ENCODE results near the gene TOGARAM2. TPM values are rescaled to one million over a fixed set of nuclear protein-coding genes. Genes with fewer than 3 reads are reported as not detected.

TOGARAM2 gene
- total and polyA plus RNA-seq, 2 of the 8 experiments (the other 6 are each of a cell fraction or from before 2014, with no cell fraction given), result 0.42 to 1.4 TPM

DNA sequence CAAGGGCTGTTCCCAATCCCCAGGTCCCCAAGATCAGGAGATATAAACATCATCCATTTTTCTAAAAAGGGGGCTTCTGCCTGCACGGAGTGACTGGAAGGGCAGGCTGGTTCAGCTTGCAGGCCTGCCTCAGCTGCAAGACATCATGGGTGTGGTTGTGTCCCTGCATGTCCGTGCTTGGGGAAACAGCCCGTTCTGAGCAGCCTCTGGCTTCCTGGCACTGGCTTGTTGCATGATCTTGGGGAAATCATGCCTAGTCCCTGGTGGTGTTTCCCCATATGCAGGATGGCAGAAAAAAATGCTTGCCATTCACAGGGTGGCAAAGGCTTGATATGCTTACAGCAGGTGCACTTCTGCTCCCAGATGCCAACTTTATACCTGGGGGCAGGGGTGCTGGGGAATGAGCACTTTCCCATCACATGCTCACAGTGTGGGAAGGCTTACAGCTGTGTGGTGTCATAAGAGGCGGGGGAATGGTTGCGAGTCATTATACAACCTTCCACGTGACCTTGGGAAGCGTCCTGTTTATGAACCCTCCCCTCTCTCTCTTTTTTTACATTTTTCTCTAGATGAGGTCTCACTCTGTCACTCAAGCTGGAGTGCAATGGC lies 86.0 kb downstream of the TOGARAM2 start (continued):
- TF ChIP-seq, protein P1, sequence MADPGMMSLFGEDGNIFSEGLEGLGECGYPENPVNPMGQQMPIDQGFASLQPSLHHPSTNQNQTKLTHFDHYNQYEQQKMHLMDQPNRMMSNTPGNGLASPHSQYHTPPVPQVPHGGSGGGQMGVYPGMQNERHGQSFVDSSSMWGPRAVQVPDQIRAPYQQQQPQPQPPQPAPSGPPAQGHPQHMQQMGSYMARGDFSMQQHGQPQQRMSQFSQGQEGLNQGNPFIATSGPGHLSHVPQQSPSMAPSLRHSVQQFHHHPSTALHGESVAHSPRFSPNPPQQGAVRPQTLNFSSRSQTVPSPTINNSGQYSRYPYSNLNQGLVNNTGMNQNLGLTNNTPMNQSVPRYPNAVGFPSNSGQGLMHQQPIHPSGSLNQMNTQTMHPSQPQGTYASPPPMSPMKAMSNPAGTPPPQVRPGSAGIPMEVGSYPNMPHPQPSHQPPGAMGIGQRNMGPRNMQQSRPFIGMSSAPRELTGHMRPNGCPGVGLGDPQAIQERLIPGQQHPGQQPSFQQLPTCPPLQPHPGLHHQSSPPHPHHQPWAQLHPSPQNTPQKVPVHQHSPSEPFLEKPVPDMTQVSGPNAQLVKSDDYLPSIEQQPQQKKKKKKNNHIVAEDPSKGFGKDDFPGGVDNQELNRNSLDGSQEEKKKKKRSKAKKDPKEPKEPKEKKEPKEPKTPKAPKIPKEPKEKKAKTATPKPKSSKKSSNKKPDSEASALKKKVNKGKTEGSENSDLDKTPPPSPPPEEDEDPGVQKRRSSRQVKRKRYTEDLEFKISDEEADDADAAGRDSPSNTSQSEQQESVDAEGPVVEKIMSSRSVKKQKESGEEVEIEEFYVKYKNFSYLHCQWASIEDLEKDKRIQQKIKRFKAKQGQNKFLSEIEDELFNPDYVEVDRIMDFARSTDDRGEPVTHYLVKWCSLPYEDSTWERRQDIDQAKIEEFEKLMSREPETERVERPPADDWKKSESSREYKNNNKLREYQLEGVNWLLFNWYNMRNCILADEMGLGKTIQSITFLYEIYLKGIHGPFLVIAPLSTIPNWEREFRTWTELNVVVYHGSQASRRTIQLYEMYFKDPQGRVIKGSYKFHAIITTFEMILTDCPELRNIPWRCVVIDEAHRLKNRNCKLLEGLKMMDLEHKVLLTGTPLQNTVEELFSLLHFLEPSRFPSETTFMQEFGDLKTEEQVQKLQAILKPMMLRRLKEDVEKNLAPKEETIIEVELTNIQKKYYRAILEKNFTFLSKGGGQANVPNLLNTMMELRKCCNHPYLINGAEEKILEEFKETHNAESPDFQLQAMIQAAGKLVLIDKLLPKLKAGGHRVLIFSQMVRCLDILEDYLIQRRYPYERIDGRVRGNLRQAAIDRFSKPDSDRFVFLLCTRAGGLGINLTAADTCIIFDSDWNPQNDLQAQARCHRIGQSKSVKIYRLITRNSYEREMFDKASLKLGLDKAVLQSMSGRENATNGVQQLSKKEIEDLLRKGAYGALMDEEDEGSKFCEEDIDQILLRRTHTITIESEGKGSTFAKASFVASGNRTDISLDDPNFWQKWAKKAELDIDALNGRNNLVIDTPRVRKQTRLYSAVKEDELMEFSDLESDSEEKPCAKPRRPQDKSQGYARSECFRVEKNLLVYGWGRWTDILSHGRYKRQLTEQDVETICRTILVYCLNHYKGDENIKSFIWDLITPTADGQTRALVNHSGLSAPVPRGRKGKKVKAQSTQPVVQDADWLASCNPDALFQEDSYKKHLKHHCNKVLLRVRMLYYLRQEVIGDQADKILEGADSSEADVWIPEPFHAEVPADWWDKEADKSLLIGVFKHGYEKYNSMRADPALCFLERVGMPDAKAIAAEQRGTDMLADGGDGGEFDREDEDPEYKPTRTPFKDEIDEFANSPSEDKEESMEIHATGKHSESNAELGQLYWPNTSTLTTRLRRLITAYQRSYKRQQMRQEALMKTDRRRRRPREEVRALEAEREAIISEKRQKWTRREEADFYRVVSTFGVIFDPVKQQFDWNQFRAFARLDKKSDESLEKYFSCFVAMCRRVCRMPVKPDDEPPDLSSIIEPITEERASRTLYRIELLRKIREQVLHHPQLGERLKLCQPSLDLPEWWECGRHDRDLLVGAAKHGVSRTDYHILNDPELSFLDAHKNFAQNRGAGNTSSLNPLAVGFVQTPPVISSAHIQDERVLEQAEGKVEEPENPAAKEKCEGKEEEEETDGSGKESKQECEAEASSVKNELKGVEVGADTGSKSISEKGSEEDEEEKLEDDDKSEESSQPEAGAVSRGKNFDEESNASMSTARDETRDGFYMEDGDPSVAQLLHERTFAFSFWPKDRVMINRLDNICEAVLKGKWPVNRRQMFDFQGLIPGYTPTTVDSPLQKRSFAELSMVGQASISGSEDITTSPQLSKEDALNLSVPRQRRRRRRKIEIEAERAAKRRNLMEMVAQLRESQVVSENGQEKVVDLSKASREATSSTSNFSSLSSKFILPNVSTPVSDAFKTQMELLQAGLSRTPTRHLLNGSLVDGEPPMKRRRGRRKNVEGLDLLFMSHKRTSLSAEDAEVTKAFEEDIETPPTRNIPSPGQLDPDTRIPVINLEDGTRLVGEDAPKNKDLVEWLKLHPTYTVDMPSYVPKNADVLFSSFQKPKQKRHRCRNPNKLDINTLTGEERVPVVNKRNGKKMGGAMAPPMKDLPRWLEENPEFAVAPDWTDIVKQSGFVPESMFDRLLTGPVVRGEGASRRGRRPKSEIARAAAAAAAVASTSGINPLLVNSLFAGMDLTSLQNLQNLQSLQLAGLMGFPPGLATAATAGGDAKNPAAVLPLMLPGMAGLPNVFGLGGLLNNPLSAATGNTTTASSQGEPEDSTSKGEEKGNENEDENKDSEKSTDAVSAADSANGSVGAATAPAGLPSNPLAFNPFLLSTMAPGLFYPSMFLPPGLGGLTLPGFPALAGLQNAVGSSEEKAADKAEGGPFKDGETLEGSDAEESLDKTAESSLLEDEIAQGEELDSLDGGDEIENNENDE (IDR thresholded peaks at IDR 0.05; ENCODE audit: insufficient replicate concordance, low read length), result no peak
- TF ChIP-seq TEAD4 (IDR thresholded peaks at IDR 0.05; ENCODE audit: low read depth, low read length), result no peak
- TF ChIP-seq ASH2L (IDR thresholded peaks at IDR 0.05; ENCODE audit: low read length), result no peak
- TF ChIP-seq POLR2A (IDR thresholded peaks at IDR 0.05; ENCODE audit: control extremely low read depth in 1 of 2, low read depth in 2 of 2, low read length in 2 of 2), result no peak

All from H1 (cell line).